Rectal smooth muscle tissue (tissue), 1 donor: Measurements from ENCODE around the gene TNIK.

Experiments
- H3K27ac ChIP-seq: one replicate; pipeline ENCODE4 v1.7.0; 2013; ENCODE audit warnings: low read depth, low read length, inconsistent platforms
- H3K27me3 ChIP-seq: one replicate; pipeline ENCODE4 v1.7.0; 2013; ENCODE audit warnings: low read length; ENCODE audit not compliant: control insufficient read depth, insufficient read depth
- H3K36me3 ChIP-seq: one replicate; pipeline ENCODE4 v1.7.0; 2013; ENCODE audit warnings: low read length; ENCODE audit not compliant: control insufficient read depth, insufficient read depth
- H3K4me1 ChIP-seq: one replicate; pipeline ENCODE4 v1.7.0; 2013; ENCODE audit warnings: low read length; ENCODE audit not compliant: control insufficient read depth, insufficient read depth
- H3K4me3 ChIP-seq: one replicate; pipeline ENCODE4 v1.7.0; 2013; ENCODE audit warnings: low read length
- H3K9ac ChIP-seq: one replicate; pipeline ENCODE4 v1.7.0; 2013; ENCODE audit warnings: low read length

Gene TNIK

GRCh38 chr3:171049861-171050444 lies 410.3 kb downstream of the TNIK start:
- H3K36me3 ChIP-seq: no peaks in the 10 kb centered on the region
- no peaks in the 10 kb centered on the region for H3K27me3 ChIP-seq
- H3K9ac ChIP-seq: no peak overlapping the region
- no peak overlapping the region for H3K27ac ChIP-seq
- no peaks in the 10 kb centered on the region for H3K4me1 ChIP-seq
- H3K4me3 ChIP-seq: no peak overlapping the region

GRCh38 chr3:171046760-171047159 lies 413.4 kb downstream of the TNIK start:
- Histone ChIP-seq H3K4me3 (no peak overlapping the region), H3K27ac (no peak overlapping the region), H3K27me3 (no peaks in the 10 kb centered on the region), H3K9ac (no peak overlapping the region), H3K4me1 (no peaks in the 10 kb centered on the region), H3K36me3 (no peaks in the 10 kb centered on the region)

- H3K27me3 ChIP-seq: no peaks in the 10 kb centered on the region
- H3K27ac ChIP-seq: no peak overlapping the region
- H3K4me3 ChIP-seq: no peak overlapping the region
- H3K4me1 ChIP-seq: no peaks in the 10 kb centered on the region
- H3K36me3 ChIP-seq: no peaks in the 10 kb centered on the region
- no peak overlapping the region for H3K9ac ChIP-seq
These were observed 415.1 kb downstream of the TNIK start for GRCh38 chr3:171044835-171045793.

GRCh38 chr3:171044384-171044783 lies 415.8 kb downstream of the TNIK start:
- Histone ChIP-seq H3K27ac (no peak overlapping the region), H3K4me1 (no peaks in the 10 kb centered on the region)

GRCh38 chr3:171039674-171040073 lies 420.5 kb downstream of the TNIK start:
- Histone ChIP-seq H3K27me3 (no peaks in the 10 kb centered on the region), H3K9ac (no peak overlapping the region), H3K4me1 (no peaks in the 10 kb centered on the region), H3K4me3 (no peak overlapping the region), H3K27ac (no peak overlapping the region), H3K36me3 (no peaks in the 10 kb centered on the region)

More at GRCh38 chr3:171044384-171044783, 415.8 kb downstream of the TNIK start:
- Histone ChIP-seq H3K9ac (no peak overlapping the region), H3K27me3 (no peaks in the 10 kb centered on the region), H3K36me3 (no peaks in the 10 kb centered on the region), H3K4me3 (no peak overlapping the region)

- Histone ChIP-seq H3K36me3 (no peaks in the 10 kb centered on the region), H3K4me3 (no peak overlapping the region), H3K4me1 (no peaks in the 10 kb centered on the region), H3K27me3 (no peaks in the 10 kb centered on the region), H3K27ac (no peak overlapping the region), H3K9ac (no peak overlapping the region)
These were observed 421.9 kb downstream of the TNIK start for GRCh38 chr3:171038342-171038741.

GRCh38 chr3:171028779-171029232 lies 431.4 kb downstream of the TNIK start:
- Histone ChIP-seq H3K4me1 (no peaks in the 10 kb centered on the region), H3K9ac (no peak overlapping the region), H3K36me3 (no peaks in the 10 kb centered on the region), H3K27me3 (no peaks in the 10 kb centered on the region), H3K4me3 (peak overlapping the region; percentile 54), H3K27ac (no peak overlapping the region)

- Histone ChIP-seq H3K9ac (no peak overlapping the region), H3K36me3 (no peaks in the 10 kb centered on the region), H3K4me1 (no peaks in the 10 kb centered on the region), H3K4me3 (peak overlapping the region; percentile 54), H3K27ac (no peak overlapping the region), H3K27me3 (no peaks in the 10 kb centered on the region)
These were observed 432.0 kb downstream of the TNIK start for GRCh38 chr3:171028025-171028778.

- Histone ChIP-seq H3K9ac (no peak within 1 kb of the TSS), H3K27ac (no peak within 1 kb of the TSS), H3K27me3 (no peaks in the 10 kb centered on the region), H3K36me3 (no peaks in the 10 kb centered on the region), H3K4me3 (no peak within 1 kb of the TSS), H3K4me1 (no peaks in the 10 kb centered on the region)
These were observed 433.5 kb downstream of the TNIK start, which contains the start of gene SLC2A2 for GRCh38 chr3:171026597-171027293. Gene SLC2A2, minus strand, starts transcription at chr3:171026720. Its CDS starts 50 bp downstream, at chr3:171026670.

- H3K4me3 ChIP-seq: no peak overlapping the region
- no peaks in the 10 kb centered on the region for H3K36me3 ChIP-seq
- H3K27me3 ChIP-seq: no peaks in the 10 kb centered on the region
- no peaks in the 10 kb centered on the region for H3K4me1 ChIP-seq
- H3K9ac ChIP-seq: no peak overlapping the region
- H3K27ac ChIP-seq: no peak overlapping the region
These were observed 436.6 kb downstream of the TNIK start for GRCh38 chr3:171023566-171023965.

- H3K36me3 ChIP-seq: no peaks in the 10 kb centered on the region
- no peak overlapping the region for H3K9ac ChIP-seq
- H3K27me3 ChIP-seq: no peaks in the 10 kb centered on the region
- H3K4me3 ChIP-seq: no peak overlapping the region
- H3K27ac ChIP-seq: no peak overlapping the region
- no peaks in the 10 kb centered on the region for H3K4me1 ChIP-seq
These were observed 438.8 kb downstream of the TNIK start for GRCh38 chr3:171021377-171021776.
